Vagina (tissue), 2 donors: Measurements from ENCODE around the gene STX10. TPM values are rescaled to one million over a fixed set of nuclear protein-coding genes. Genes with fewer than 3 reads are reported as not detected.

Experiments
- DNase-seq, 2 donors: peaks; one replicate each; pipeline ENCODE4 v3.0.0-alpha.2; 2017; ENCODE audit errors: extremely low spot score in 2 of 2
- H3K27ac ChIP-seq: fragments of 200-600 bp; sonication (generic); one replicate; pipeline ENCODE4 v1.5.1; 2019
- H3K27me3 ChIP-seq: fragments of 200-600 bp; sonication (generic); one replicate; pipeline ENCODE4 v1.5.1; 2019
- H3K36me3 ChIP-seq, 2 donors: fragments of 200-600 bp; sonication (generic); one replicate each; pipeline ENCODE4 v1.5.1; 2017 to 2019
- H3K4me1 ChIP-seq: fragments of 200-600 bp; sonication (generic); one replicate; pipeline ENCODE4 v1.5.1; 2019
- H3K4me3 ChIP-seq, 2 donors: fragments of 200-600 bp; sonication (generic); 1 replicate in 1 of 2; 2 replicates in 1 of 2; pipeline ENCODE4 v1.5.1; 2016 to 2019
- H3K9me3 ChIP-seq: fragments of 200-600 bp; sonication (generic); one replicate; pipeline ENCODE4 v1.5.1; 2019
- POLR2A ChIP-seq, 2 donors: fragments of 450-650 bp; IDR thresholded peaks; one replicate each; pipeline ENCODE4 v1.6.1; 2017; ENCODE audit warnings: antibody characterized with exemption in 2 of 2, mild to moderate bottlenecking in 2 of 2, moderate library complexity in 2 of 2
- POLR2AphosphoS5 ChIP-seq, 2 donors: sonication (generic); formaldehyde crosslinking; IDR thresholded peaks; one replicate each; pipeline ENCODE4 v1.9.0; 2017; ENCODE audit warnings: antibody characterized with exemption in 2 of 2, mild to moderate bottlenecking in 2 of 2, low read depth in 1 of 2; ENCODE audit not compliant: insufficient read depth in 1 of 2
- intact Hi-C: fragments of 100-400 bp; cut with DNase I; formaldehyde crosslinking; loops from one replicate; pipeline ENCODE4 v1.15.1; 2023
- total RNA-seq: library from RNA; depleted of rRNA; stranded (reverse); fragments of >200 nt; gene quantifications from one replicate; pipeline ENCODE4 v1.2.3, GENCODE V29; 2016
- TF ChIP-seq, protein P1 (sequence below), 3 experiments: fragments of 450-650 bp in 2 of 3; fragments of 200-600 bp in 1 of 3; sonication (generic) in 1 of 3; IDR thresholded peaks; one replicate each; pipeline ENCODE4 v1.5.1; 2017 to 2019; ENCODE audit warnings: antibody characterized with exemption in 3 of 3, mild to moderate bottlenecking in 2 of 3, moderate library complexity in 2 of 3

STX10 gene
- total RNA-seq, 1 donor from 2014 or later: 71.5 TPM

DNA sequence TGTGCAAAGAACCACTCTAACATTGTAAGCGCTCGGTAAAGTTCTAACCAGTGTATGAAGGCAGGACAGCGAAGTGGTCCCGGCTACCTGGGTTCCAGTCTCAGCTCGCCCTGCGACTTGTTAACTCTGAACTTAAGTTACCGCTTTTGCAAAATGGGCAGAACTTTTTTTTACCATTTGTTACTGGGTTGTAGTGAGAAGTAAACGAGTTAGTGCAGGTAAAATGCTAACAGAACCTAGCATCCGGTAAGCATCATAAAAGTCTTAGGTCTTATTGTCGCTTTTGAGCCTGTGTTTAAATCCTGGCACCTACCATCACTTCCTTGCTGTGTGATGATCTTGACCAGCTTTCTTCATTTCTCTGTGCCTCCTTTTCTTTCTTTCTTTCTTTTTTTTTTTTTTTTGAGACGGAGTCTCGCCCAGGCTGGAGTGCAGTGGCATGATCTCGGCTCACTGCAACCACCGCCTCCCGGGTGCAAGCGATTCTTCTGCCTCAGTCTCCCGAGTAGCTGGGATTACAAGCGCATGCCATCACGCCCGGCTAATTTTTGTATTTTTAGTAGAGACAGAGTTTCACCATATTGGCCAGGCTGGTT is 32.9 kb downstream of the STX10 start:
- DNase-seq: no peak
- intact Hi-C loops: no loop called here
- peaks cover 0 to 17% of the 10 kb centered on the region in 2 donors for H3K36me3 ChIP-seq
- TF ChIP-seq, protein P1, sequence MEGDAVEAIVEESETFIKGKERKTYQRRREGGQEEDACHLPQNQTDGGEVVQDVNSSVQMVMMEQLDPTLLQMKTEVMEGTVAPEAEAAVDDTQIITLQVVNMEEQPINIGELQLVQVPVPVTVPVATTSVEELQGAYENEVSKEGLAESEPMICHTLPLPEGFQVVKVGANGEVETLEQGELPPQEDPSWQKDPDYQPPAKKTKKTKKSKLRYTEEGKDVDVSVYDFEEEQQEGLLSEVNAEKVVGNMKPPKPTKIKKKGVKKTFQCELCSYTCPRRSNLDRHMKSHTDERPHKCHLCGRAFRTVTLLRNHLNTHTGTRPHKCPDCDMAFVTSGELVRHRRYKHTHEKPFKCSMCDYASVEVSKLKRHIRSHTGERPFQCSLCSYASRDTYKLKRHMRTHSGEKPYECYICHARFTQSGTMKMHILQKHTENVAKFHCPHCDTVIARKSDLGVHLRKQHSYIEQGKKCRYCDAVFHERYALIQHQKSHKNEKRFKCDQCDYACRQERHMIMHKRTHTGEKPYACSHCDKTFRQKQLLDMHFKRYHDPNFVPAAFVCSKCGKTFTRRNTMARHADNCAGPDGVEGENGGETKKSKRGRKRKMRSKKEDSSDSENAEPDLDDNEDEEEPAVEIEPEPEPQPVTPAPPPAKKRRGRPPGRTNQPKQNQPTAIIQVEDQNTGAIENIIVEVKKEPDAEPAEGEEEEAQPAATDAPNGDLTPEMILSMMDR (IDR thresholded peaks at IDR 0.05): no peak
- TF ChIP-seq POLR2A (IDR thresholded peaks at IDR 0.05): no peak
- TF ChIP-seq POLR2AphosphoS5 (IDR thresholded peaks at IDR 0.05; ENCODE audit: insufficient read depth in 1 of 2, low read depth in 1 of 2): no peak
- peak overlapping the region; percentile 78 for H3K27ac ChIP-seq
- peaks cover 58% of the 10 kb centered on the region for H3K4me1 ChIP-seq
- H3K27me3 ChIP-seq: no peaks in the 10 kb centered on the region
- H3K4me3 ChIP-seq: peak overlapping the region; percentile 92 to 99
- no peaks in the 10 kb centered on the region for H3K9me3 ChIP-seq

DNA sequence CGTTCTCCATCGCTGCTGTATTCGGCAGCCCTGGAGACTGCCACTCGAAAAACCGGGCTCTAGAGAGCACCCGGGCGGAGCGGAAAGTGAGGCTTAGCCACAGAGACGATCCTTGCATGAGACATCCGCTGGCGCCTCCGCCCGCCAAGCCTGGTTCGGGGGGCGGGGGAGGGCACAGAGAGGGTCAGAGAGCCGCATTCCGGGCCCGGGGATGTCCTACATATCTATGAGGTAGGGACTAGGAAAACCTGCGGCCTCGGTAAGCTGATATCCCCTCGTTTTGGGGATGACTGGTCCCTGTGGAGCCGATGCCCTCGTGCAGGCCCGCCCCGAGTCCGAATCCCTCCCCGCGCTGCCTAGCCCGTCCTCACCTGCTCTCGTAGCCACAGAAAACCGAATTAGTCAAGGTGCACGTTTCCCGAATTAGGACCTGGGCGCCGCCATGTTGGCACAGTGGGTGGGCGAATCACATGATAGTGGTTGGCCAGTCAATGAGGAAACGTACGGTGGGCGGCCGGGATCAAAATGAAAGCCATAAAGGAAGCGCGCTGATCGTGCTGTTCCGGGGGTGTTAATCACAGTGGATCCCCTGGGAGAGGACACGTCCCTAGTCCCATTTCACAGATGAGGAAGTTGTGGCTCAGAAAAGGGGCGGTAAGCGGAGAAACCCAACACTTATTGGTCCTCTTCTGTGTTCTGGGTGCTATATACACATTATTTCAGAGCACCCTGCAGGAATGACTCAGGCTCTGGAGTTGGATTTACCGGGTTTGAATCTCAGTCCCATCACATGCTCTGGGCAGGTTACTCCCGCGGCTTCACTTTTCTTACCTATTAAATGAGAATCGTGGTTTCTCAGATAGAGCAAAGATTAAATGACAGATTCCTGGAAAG is 33.6 kb downstream of the STX10 start, which contains the start of gene TRMT1:
Gene TRMT1 (minus strand): TSS at position 459 of the 894 bp plus-strand sequence. CDS start 341 bp downstream, at position 118.
- peak within 1 kb of the TSS; percentile 92 to 99 for H3K4me3 ChIP-seq
- peaks cover 0 to 20% of the 10 kb centered on the region in 2 donors for H3K36me3 ChIP-seq
- no peaks in the 10 kb centered on the region for H3K27me3 ChIP-seq
- no peaks in the 10 kb centered on the region for H3K9me3 ChIP-seq
- H3K27ac ChIP-seq: peak within 1 kb of the TSS; percentile 78
- H3K4me1 ChIP-seq: peaks cover 52% of the 10 kb centered on the region
- intact Hi-C loops: no loop called here
- no peak for TF ChIP-seq POLR2A (IDR thresholded peaks at IDR 0.05)
- peak; percentile 87 to 96 for TF ChIP-seq POLR2AphosphoS5 (IDR thresholded peaks at IDR 0.05; ENCODE audit: insufficient read depth in 1 of 2, low read depth in 1 of 2)
- TF ChIP-seq, protein P1 (IDR thresholded peaks at IDR 0.05): peak in 1 of 3 experiments; percentile 5
- DNase-seq: no peak

DNA sequence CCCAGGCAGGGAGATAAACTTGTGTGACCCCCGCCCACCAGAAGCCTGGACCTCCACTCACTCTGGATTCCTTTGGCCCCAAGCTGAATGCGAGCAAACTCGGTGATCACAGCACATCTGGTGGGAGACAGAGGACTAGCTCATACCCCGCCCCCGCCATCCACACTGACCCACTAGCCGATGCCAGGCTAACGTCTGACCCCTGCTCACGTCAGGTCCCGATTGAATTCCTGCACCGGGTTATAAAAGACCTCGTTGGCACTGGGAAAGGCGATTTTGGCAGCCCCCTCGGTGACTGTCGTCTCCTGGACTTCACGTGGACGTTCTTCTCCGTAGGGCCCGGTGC is 34.3 kb downstream of the STX10 start:
- intact Hi-C loops: no loop called here
- Histone ChIP-seq H3K36me3 (peaks cover 0 to 20% of the 10 kb centered on the region in 2 donors), H3K27me3 (no peaks in the 10 kb centered on the region), H3K4me1 (peaks cover 52% of the 10 kb centered on the region), H3K9me3 (no peaks in the 10 kb centered on the region), H3K27ac (peak overlapping the region; percentile 78), H3K4me3 (peak overlapping the region; percentile 92 to 99)
- TF ChIP-seq, protein P1 (IDR thresholded peaks at IDR 0.05): no peak
- no peak for TF ChIP-seq POLR2A (IDR thresholded peaks at IDR 0.05)
- no peak for TF ChIP-seq POLR2AphosphoS5 (IDR thresholded peaks at IDR 0.05; ENCODE audit: insufficient read depth in 1 of 2, low read depth in 1 of 2)
- no peak for DNase-seq

DNA sequence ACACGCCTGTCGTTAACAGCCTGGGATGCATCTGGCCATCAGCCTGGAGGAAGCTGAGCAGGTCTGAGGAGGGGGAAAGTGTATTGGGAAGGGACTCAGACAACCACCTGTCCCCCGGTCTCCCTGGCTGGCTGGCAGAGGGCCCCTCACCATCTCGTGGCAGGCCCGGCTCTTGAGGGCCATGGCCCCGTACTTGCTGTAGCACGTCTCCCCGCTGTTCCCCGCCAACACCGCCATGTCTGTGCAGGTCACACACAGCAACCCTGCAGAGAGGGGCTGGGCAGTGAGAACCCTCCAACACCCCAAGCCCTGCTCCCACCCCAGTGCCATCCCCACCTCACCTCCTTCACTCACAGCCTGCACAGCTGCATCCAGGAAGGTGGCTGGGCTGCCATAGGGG is 37.6 kb downstream of the STX10 start:
- intact Hi-C loops: no loop called here
- TF ChIP-seq POLR2AphosphoS5 (IDR thresholded peaks at IDR 0.05; ENCODE audit: insufficient read depth in 1 of 2, low read depth in 1 of 2) (no peak), POLR2A (IDR thresholded peaks at IDR 0.05) (no peak)
- TF ChIP-seq, protein P1 (IDR thresholded peaks at IDR 0.05): no peak

More for the DNA sequence above, 37.6 kb downstream of the STX10 start:
- Histone ChIP-seq H3K27me3 (no peaks in the 10 kb centered on the region), H3K27ac (no peak overlapping the region), H3K4me3 (no peak overlapping the region), H3K4me1 (peaks cover 25% of the 10 kb centered on the region), H3K36me3 (peaks cover 0 to 35% of the 10 kb centered on the region in 2 donors), H3K9me3 (no peaks in the 10 kb centered on the region)
- no peak for DNase-seq
